GM19043 (cell line): ENCODE data around the gene ATP12A.

Experiments
- ATAC-seq: cut with Tn5 transposase; IDR thresholded peaks from one replicate; pipeline ENCODE4 v1.9.1; 2021; ENCODE audit warnings: low read depth; ENCODE audit not compliant: unreplicated experiment

ATP12A gene

DNA sequence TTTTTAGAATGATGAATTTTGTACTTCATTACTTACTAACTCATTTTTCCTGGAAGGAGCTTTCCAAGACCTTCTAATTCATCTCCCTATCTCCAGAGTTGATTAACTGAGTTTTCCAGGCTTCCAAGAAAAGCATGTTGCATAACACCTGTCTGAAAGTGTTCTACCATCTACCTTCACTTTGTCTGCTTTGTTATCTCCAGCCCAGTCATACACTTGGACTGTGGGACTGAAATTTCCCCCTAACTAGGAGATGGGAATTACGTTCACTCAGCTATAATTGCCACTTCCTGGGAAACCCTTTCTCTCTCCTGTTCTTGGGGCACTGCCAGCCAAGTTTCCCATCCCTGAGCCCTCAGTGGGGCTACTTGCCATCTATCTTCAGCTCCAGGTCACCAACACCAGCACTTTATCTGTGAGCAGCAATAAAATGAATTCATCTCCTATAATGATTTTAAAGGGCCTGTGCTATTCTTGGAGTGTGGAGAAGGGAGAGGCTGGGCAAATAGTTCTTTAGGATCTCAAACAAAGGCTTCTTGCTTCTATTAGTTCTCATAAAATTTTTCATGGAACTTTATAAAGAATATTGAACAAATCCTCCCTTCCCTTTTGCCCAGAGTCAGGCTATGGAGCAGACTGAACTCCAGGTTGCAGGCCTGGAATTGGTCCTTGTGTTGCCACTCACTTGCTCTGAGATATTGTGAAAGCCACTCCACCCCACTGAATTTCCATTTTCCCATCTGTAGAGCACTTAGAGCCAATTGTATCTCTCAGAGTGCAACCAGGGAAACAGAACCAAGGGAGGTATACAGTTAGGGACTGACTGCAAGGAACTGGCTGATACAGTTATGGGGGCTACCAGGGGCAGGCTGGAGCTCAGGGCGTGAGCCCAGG lies 17.8 kb upstream of the ATP12A start:
- no peak for ATAC-seq

DNA sequence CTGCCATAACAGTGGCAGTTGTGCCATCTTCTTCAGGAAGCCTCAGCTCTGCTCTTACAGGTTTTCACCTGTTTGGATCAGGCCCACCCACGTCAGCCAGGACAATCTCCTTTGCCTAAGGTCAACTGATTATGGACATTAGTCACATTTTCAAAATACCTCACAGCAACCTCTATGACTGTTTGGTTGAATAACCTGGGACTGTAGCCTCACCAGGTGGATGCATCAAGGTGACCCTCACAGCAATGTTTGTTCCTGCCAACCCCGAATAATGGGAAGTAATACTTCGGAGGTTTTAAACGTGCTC lies 17.2 kb upstream of the ATP12A start:
- ATAC-seq, result no peak

DNA sequence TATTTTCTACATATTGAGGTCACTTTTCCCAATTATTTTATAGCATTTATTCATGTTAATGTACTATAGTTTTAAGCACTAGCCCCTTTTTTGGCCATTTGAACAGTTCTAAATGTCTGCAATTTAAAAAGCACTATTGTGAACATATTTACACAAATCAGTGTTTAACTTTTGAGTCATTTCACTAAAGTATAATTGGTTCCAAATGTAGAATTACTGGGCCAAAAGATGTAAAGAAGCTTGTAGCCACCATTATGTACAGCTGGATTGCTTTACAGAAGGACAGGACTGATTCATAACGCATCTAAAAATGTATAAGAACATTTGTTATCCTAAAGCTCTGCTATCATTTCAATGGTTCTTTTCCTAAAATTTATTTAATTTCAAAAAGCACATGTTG lies 16.6 kb upstream of the ATP12A start:
- no peak for ATAC-seq

DNA sequence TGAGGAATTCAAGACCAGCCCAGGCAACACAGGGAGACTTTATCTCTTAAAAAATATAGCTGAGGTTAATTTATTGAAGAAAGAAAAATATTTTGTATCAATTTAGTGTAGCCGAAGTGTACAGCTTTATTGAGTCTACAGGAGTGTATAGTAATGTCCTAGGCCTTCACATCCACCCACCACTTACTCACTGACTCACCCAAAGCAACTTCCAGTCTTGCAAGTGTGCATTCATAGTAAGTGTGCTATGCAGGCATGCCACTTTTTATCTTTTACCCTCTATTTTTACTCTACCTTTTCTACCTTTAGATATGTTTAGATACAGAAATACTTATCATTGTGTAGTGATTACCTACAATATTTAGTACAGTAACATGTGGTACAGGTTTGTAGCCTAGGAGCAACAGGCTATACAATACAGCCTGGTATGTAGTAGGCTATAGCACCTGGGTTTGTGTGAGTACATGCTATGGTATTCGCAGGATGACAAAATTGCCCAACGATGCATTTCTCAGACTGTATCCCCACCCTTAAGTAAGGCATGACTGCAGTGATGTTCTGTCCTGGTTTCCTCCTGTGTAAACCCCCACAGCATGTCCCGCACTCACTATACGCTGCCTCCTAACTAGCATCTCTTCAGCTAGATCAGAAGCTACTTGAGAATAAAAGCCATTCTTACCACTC lies 15.3 kb upstream of the ATP12A start:
- ATAC-seq, result no peak

DNA sequence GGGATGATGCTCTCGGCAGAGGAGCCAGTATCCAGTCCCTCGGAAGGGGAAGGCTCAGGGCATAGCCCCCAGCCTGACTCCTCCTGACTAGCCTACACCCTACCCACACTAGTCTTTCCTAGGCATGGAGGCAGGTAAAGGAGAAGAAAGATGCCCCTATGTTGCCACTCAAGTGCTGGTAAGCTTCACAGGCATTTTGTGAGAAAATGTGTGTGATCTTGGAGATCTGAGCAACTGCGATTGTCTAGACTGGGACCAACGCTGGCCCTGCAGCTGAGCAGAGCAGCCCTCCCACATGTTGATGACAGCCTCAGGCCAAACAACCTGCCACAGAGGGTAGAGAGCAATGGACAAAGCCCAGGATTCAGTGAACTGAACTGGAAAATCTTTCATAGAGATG lies 11.7 kb upstream of the ATP12A start:
- no peak for ATAC-seq

DNA sequence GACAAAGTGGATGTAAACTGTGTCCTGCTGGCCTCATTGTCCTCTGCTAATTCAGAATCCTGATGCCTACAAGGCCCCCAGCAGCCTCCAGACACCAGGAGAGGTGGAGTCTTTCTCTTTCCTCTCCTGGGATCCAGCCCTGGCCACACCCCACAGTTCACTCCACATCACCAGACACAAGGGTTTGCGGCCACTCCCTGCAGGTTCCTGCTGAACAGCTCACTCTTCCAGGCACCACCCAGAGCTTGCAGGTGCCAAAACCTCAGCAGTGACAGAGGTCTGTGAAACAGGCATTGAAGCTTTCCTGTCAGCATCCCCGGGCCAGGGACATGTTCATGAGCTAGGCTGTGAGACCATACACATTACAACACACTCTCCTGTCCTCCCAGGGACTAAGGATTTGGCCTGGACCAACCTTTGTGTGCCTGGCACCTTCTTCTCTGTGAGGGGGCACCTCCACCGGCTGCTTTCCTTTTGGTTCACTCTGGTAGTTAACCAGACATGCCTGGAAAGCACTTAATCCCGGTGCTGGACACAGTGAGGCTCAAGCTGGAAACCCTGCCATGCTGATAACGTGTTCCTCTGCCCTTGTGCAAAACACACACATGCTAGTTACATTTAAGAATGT lies 11.1 kb upstream of the ATP12A start:
- no peak for ATAC-seq

DNA sequence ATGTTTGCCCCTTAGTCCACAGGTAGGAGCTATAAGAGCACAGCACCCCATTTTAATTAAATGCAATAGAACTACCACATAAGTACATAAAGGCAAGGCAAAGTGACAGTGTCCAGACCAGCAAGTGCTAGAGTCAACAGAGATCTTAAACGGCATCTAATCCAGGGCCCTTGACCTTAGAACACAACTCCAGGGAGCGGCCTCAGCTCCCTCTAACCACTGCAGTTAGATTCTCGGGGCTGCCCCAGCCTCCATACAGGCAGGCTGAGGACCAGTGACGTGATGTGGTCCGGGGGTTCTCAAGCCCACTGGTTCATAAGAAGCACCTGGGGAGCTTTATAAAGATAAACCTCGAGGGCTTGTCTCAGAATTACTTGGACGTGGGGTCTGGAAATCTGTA lies 10.0 kb upstream of the ATP12A start:
- no peak for ATAC-seq

DNA sequence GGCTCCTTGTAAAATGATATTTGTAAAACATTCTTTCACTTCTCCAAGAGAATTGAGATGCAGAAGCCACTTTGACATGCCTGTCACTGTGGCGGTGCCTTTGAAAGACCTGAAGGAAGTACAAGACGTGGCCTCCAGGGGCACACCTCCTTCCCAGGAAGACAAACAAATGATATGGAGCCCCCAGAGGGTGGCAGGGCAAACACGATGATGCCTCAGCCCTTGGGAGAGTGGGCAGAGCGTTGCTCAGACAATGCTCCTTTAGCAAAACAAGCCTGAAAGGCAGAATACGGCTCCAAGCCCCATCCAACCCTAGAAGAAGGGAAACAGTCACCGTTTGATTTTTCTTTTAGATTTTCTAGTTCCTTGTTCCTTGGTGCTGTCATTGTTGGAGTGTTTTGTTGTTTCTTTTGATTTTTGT lies 9.2 kb upstream of the ATP12A start:
- ATAC-seq, result no peak

DNA sequence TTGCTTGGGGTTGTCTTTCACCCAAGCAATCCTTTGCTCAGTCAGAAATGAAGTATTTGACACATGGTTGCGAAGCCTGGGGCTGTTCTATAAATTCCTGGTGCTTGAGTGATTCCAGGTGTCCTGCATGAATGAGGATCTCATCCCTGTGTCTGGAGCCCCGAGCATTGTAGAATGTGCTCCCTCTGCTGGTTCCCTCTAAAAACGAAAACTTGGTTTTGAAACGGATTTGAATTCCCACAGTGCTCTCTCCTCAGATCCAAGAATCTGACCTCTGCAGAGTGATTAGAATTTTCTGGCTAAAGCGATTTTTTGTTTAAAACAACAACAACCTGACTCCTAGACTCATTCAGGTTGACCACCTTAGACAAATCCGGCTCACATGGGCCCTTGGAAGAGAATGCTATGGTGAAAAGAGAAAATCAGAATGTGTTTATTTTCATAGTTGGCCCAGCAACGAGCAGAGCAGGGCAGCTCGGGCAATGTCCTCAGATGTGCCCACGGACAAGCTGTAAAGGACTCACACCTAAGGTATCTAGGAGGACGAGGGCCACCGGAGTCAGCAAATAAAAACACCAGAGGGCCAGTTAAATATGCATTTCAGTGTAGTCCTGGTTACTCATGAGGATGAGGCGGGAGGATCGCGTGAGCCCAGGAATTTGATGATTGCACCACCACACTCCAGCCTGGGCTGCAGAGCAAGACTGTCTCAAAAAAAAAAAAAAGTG lies 8.7 kb upstream of the ATP12A start:
- no peak for ATAC-seq

DNA sequence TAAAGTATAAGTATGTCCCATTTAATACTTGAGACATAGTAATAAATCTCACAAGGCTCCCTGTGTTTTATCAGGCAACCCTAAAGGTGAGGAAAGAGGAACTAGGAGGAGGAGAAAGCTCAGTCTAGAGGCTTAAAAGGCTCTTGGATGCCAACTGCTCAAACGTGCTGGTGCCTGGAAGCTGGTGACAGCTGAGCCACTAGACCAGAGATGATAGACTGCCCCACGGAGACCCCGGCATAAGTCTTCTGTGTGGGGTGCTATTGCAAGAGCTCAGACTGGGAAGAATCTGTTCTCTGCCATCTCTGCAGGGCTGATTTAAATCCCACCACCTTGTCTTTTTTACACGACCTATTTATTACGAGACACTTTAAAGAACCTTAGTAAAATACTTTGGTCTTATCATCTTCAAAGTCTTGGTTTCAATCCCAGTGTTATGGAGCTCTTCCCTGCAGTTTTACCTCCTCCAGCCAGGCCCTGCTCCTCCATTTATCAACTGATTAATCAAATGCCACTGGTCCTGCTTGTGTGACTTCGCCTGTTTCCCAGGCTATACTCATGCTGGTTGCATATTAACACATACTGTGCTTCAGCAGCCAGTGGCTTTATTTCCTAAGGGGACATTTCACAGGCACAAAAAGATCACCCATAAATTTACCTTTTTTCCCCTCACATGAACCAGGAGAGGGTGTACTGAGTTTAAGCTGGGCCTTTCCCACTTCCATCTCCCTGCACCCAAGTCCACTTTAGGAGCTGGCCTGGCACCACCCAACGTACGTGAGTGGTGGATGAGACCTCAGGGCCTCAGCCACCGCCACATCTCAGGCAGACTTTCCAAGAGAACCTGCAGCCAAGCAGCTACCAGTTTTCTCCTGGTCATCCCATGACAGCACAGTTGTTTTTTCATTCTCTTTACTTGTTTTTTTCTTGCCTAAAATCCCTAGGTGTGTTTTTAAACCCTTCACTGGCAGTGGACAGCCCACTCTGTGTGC lies 7.8 kb upstream of the ATP12A start:
- ATAC-seq, result no peak

DNA sequence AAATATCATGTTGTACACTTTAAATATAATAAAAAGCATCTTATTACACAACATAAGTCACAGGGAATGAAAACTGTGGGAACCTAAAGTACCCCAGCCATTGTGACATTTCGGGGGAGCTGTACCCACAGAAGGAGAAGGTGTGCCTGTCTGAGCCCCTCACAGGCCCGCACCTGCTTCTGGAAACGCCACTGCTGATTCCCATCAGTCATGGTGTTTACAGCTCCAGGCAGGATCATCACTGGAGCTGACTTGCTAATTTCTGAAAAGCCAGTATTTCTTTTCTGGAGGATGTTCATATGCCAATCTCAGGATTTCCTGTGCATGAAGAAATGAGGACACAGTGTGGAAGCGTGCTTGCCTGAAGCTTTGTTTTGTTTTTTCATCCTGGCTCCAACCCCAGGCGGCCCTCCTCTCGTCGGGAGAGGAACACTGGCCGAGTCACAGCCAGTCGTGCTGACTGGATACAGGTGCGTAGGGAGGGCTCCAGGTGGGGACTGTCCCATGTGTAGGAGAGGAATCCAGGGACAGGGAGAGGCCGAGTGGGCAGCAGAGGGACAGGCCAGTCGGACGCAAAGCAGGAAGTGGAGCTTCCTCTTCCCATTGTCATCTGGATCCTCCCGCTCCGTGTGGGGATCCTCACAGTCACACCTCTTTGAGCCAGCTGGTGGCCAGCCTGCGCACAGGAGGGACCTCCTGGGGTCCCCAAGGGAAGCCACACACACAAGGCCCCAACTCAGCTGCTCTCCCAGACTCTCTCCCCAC lies 4.2 kb upstream of the ATP12A start:
- ATAC-seq, result no peak

DNA sequence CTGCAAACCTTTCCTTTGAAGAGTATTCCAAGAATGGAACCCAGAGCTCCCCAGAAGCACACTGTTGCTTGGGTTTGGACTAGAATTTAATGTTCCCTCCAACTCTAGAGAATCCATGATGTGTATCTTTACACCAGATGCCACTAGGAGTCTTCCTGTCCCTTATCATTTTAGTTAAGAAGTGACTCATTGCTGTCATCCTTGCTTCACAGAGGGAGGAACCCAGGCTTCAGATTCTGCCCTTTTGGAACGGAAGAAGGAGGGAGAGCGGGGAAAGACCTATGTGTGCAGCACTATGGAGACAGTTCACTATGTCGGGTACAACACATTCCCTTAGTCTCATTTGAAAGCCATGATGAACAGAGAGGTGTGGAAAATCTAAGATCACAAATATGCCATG lies 2.1 kb upstream of the ATP12A start:
- ATAC-seq, result no peak

DNA sequence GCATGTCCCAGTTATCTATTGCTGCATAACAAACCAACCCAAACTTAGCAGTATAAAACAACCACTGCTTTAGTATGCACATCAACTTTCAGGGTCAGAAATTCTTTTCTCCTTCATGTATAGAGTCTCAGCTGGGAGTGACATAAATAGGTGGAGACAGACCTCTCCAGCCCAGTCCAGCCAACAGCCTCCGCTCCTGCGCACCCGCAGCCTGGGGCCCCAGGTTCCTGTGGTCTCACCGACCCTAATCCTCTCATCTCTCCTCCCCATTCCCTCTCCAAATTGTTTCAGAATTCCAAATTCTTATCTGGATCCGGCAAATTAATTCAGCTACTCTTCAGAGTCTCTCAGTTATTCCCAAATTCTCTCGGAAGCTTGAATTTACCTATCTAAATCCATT lies 522 bp upstream of the ATP12A start:
- no peak for ATAC-seq

DNA sequence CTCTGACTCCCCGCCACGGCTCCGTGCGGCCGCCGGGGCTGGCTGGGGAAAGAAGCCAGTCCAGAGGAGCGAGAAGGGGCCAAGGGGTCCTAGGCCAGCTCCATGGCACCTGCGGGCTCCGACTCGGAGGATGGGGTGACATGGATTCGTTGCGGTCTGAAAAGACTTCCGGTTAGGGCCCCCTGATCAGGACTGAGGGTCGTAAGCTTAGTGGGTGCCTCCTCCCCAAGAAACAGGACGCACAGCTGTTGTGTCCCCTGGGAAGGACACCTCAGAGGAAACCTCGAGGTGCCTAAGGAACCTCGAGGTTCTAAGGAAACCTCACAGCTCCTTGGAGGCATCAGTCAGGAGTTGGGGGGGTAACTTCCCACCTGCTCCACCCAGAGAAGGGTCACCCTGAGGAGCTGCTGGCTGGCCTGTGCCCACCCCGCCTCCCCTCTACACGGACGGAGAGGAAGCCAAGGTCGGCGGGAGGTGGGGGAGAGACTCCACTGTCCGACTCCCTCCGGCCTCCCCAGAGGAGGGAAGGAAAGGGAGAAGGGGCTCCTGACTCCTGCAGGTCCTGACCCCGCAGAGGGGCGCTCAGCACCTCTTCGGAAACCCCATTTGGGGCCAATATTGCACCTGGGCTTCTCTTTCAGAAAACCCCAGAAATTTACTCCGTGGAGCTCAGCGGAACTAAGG lies 855 bp downstream of the ATP12A start:
- ATAC-seq, result no peak

DNA sequence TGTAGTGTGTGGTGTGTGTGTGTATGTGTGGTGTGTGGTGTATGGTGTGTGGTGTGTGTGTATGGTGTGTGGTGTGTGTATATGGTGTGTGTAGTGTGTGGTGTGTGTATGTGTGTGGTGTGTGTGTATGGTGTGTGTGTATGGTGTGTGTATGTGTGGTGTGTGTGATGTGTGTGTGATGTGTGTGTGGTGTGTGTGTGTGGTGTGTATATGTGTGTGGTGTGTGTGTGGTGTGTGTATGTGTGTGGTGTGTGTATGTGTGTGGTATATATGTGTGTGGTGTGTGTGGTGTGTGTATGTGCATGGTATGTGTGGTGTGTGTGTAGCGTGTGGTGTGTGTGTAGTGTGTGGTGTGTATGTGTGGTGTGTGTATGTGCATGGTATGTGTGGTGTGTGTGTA lies 1.7 kb downstream of the ATP12A start:
- ATAC-seq, result no peak

DNA sequence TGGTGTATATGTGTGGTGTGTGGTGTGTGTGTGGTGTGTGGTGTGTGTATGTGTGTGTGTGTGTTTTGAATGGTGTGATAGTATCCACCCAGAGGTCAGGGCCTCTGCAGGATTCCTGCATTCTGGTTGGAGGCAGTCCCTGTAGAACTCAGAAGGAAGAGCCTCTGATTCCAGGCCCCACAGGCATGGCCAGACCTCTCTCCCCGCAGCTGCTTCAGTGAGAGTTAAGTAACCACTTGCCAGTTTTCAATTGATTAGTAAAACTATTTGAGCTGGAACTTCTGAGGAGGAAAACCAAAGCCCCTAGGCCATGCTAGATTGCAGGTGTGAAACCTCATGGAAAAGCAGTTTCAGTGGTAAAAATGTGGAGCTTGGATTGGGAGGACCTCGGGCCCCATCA lies 2.1 kb downstream of the ATP12A start:
- ATAC-seq, result no peak

DNA sequence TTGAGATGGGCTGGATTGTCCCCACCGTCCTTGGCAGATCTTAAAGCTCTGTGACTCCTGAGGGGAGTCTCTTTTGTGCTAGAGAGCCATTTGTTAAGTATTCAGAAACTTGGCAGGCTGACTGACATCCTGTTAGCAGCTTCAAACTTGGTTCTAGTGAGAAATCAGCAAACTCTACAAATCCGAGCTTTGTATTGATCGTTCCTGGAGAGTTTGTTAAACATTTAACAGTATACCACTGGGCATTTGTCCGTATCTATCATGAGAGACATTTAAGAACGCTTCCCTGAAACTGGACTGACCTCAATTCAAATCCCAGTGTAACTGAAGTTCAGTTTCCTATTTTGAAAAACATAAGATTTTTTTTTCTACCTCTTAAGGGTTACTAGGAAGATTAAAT lies 3.1 kb downstream of the ATP12A start:
- ATAC-seq, result no peak

DNA sequence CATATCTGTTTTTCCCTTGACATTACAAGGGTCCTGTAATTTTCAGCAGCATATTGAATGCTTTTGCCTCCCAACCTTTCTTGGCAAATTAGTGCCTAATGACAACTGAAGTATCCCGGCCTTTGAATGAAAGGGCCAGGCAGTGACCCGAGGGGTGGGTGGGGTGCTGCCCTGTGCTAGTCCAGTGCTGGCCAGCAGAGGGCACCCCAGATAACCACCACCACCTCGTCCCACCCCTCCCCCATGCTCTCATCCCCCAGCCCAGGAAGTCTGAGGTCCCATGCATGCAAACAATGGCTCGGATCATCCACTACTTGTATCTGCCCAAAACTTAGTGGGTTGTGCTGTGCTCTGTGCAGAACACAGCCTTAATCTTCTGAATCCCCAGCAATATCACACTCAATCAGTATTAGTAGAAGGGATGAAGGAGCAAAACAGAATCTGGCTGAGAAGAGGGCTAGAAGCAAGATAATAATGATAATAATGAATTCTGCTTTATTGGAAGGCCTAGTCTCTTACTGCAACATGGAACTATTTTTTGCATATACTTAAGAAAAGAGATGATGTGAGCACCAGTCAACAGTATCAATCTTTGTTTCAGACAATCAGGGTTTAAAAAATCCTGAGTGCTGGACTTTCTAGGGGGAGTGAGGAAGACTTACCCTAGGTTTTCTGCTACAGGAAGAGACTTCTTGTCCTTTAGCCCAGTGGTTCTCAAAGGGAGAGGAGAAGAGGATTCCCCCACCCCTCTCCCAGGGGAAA lies 3.8 kb downstream of the ATP12A start:
- ATAC-seq, result peak; percentile 64
